GM10847 (cell line): ENCODE measurements around the gene HJURP.

ENCODE experiments used
- POLR2A ChIP-seq: IDR thresholded peaks from 2 replicates; pipeline ENCODE4 v1.6.1; 2011; ENCODE audit not compliant: insufficient read length; ENCODE audit errors: extremely low read depth

HJURP gene

GRCh38 chr2:233824373-233824772 lies 30.0 kb downstream of the HJURP start:
- TF ChIP-seq POLR2A, result no peak

- no peak for TF ChIP-seq POLR2A
These were observed 30.6 kb downstream of the HJURP start for GRCh38 chr2:233823731-233824121.

GRCh38 chr2:233822781-233823730 lies 31.3 kb downstream of the HJURP start:
- no peak for TF ChIP-seq POLR2A

- TF ChIP-seq POLR2A, result no peak
These were observed 32.1 kb downstream of the HJURP start for GRCh38 chr2:233822101-233822771.

- TF ChIP-seq POLR2A, result no peak
These were observed 32.6 kb downstream of the HJURP start for GRCh38 chr2:233821709-233822100.

- TF ChIP-seq POLR2A, result no peak
These were observed 33.1 kb downstream of the HJURP start for GRCh38 chr2:233821196-233821595.

- TF ChIP-seq POLR2A, result no peak
These were observed 33.6 kb downstream of the HJURP start for GRCh38 chr2:233820774-233821105.

- no peak for TF ChIP-seq POLR2A
These were observed 34.2 kb downstream of the HJURP start for GRCh38 chr2:233819884-233820773.

GRCh38 chr2:233818639-233819621 lies 35.4 kb downstream of the HJURP start:
- TF ChIP-seq POLR2A, result no peak

GRCh38 chr2:233817995-233818638 lies 36.2 kb downstream of the HJURP start:
- no peak for TF ChIP-seq POLR2A

GRCh38 chr2:233817361-233817911 lies 36.9 kb downstream of the HJURP start:
- TF ChIP-seq POLR2A, result no peak

GRCh38 chr2:233816771-233817170 lies 37.6 kb downstream of the HJURP start:
- TF ChIP-seq POLR2A, result no peak

GRCh38 chr2:233816334-233816733 lies 38.0 kb downstream of the HJURP start:
- TF ChIP-seq POLR2A, result no peak
